CD4-positive, alpha-beta T cell (primary cell): ENCODE results near the gene SYTL5. TPM values are rescaled to one million over a fixed set of nuclear protein-coding genes. Genes with fewer than 3 reads are reported as not detected.

Source experiments
- ATAC-seq: fragments of 200-7000 bp; cut with Tn5 transposase; one replicate; pipeline ENCODE4 v1.10.0; 2022; ENCODE audit warnings: mild to moderate bottlenecking; ENCODE audit not compliant: poor library complexity
- CTCF ChIA-PET: fragments of 350-600 bp; sonication (Branson Sonifier 250); formaldehyde crosslinking; loops from one replicate; lab custom pipeline; 2021; ENCODE audit warnings: antibody characterized with exemption, inconsistent platforms; lab: Charles Lee
- POLR2A ChIA-PET: fragments of 350-600 bp; sonication (Branson Sonifier 250); formaldehyde crosslinking; loops from one replicate; lab custom pipeline; 2021; ENCODE audit warnings: antibody characterized with exemption, inconsistent platforms; lab: Charles Lee
- DNase-seq, 14 experiments: peaks; one replicate each; pipeline ENCODE4 v3.0.0-alpha.2; 2013 to 2020; ENCODE audit warnings: mixed read lengths in 2 of 14
- H3K27ac ChIP-seq, 2 donors: one replicate each; pipeline versions ENCODE4 v1.5.1 to v1.7.0; 2013; ENCODE audit warnings: low read length in 2 of 2, low read depth in 1 of 2, mild to moderate bottlenecking in 1 of 2
- H3K27me3 ChIP-seq, 2 experiments: 1 replicate in 1 of 2; 2 replicates in 1 of 2; pipeline versions ENCODE4 v1.6.1 to v1.7.0; 2013; ENCODE audit warnings: low read length in 2 of 2, control low read depth in 1 of 2, mild to moderate bottlenecking in 1 of 2, moderate library complexity in 1 of 2; ENCODE audit not compliant: insufficient read depth in 2 of 2, control insufficient read depth in 1 of 2
- H3K36me3 ChIP-seq: one replicate; pipeline ENCODE4 v1.6.1; 2013; ENCODE audit warnings: low read length, control low read depth; ENCODE audit not compliant: insufficient read depth
- H3K4me1 ChIP-seq: one replicate; pipeline ENCODE4 v1.6.1; 2013; ENCODE audit warnings: low read length, control low read depth; ENCODE audit not compliant: insufficient read depth
- H3K4me3 ChIP-seq: one replicate; pipeline ENCODE4 v1.5.1; 2013; ENCODE audit warnings: mild to moderate bottlenecking, low read length, moderate library complexity
- H3K9me3 ChIP-seq, 2 experiments: 1 replicate in 1 of 2; 2 replicates in 1 of 2; pipeline versions ENCODE4 v1.6.1 to v1.7.0; 2013; ENCODE audit warnings: low read length in 2 of 2, mild to moderate bottlenecking in 2 of 2, control low read depth in 1 of 2, moderate library complexity in 1 of 2; ENCODE audit not compliant: control insufficient read depth in 1 of 2, insufficient read depth in 1 of 2
- H3K27ac Mint-ChIP-seq: one replicate; pipeline ENCODE4 v1.8.0; 2020; ENCODE audit warnings: mixed read lengths
- H3K27me3 Mint-ChIP-seq: one replicate; pipeline ENCODE4 v1.8.0; 2021; ENCODE audit warnings: mixed read lengths
- H3K36me3 Mint-ChIP-seq: one replicate; pipeline ENCODE4 v1.8.0; 2021; ENCODE audit warnings: low read depth, mixed read lengths
- H3K4me1 Mint-ChIP-seq: one replicate; pipeline ENCODE4 v1.8.0; 2021; ENCODE audit warnings: low read depth, mixed read lengths
- H3K4me3 Mint-ChIP-seq: one replicate; pipeline ENCODE4 v1.8.0; 2020; ENCODE audit warnings: mild to moderate bottlenecking, mixed read lengths
- H3K9me3 Mint-ChIP-seq: one replicate; pipeline ENCODE4 v1.8.0; 2020; ENCODE audit warnings: mixed read lengths
- intact Hi-C, 2 experiments: fragments of 100-400 bp; cut with DNase I in 1 of 2; cut with micrococcal nuclease in 1 of 2; formaldehyde crosslinking; loops; one replicate each; pipeline versions ENCODE4 v1.15.1 to v1.9.0; 2023 to 2025; cut with DNase I, micrococcal nuclease
- total RNA-seq, 174 experiments: library from RNA in 2 of 174; stranded (reverse) in 2 of 174; gene quantifications; one replicate each; pipeline ENCODE4 v1.2.3 and lab custom pipeline; 2021 to 2026
- TF ChIP-seq, protein P1 (sequence below): fragments of 200-600 bp; IDR thresholded peaks from one replicate; pipeline ENCODE4 v1.8.0; 2022; ENCODE audit warnings: antibody characterized with exemption, mild to moderate bottlenecking

SYTL5 gene
- total RNA-seq, 2 experiments from 2014 or later: not detected

DNA sequence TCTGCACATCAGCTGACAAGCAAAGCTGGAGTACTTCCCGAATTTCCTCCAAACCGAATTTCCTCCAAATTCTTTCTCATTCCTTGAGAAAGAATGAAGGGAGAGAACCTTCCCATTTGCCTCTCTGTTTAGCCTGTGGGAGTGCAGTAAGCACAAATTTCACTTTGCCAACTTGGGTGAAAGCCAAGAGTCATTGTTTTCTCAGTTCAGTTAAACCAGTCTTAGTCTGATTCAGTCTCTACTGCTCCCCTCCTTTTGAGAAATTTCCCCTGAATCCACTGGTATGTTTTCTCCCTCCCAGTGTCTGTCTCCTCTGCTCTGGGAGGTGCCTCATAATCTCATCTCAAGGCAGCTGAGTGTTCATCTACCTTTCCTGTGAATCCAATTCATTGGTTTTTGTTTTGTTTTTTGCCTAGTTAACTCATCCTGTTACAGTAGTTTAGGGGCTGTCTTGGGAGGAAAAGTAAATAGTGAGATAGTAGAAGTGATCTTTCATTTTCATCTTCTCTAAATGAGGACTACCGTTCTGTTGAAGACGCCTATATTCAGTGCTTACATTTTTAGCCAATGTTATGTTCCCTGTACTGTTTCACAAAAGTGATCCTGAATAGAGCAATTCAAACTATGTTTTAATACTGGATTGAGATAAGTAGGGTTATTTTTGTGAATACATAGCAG lies 49.0 kb downstream of the SYTL5 start:
- no peaks in the 10 kb centered on the region for H3K9me3 Mint-ChIP-seq
- no peak overlapping the region for H3K27ac Mint-ChIP-seq
- Histone ChIP-seq H3K36me3 (no peaks in the 10 kb centered on the region), H3K4me1 (no peaks in the 10 kb centered on the region), H3K27ac (no peak overlapping the region), H3K27me3 (no peaks in the 10 kb centered on the region), H3K4me3 (no peak overlapping the region), H3K9me3 (no peaks in the 10 kb centered on the region)
- no peak for DNase-seq
- ATAC-seq: no peak
- TF ChIP-seq, protein P1, sequence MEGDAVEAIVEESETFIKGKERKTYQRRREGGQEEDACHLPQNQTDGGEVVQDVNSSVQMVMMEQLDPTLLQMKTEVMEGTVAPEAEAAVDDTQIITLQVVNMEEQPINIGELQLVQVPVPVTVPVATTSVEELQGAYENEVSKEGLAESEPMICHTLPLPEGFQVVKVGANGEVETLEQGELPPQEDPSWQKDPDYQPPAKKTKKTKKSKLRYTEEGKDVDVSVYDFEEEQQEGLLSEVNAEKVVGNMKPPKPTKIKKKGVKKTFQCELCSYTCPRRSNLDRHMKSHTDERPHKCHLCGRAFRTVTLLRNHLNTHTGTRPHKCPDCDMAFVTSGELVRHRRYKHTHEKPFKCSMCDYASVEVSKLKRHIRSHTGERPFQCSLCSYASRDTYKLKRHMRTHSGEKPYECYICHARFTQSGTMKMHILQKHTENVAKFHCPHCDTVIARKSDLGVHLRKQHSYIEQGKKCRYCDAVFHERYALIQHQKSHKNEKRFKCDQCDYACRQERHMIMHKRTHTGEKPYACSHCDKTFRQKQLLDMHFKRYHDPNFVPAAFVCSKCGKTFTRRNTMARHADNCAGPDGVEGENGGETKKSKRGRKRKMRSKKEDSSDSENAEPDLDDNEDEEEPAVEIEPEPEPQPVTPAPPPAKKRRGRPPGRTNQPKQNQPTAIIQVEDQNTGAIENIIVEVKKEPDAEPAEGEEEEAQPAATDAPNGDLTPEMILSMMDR: no peak
- H3K4me1 Mint-ChIP-seq: no peaks in the 10 kb centered on the region
- no peaks in the 10 kb centered on the region for H3K27me3 Mint-ChIP-seq
- no peaks in the 10 kb centered on the region for H3K36me3 Mint-ChIP-seq
- no peak overlapping the region for H3K4me3 Mint-ChIP-seq
- ChIA-PET POLR2A (no interaction called here), CTCF (no interaction called here)
- intact Hi-C loops: no loop called here

DNA sequence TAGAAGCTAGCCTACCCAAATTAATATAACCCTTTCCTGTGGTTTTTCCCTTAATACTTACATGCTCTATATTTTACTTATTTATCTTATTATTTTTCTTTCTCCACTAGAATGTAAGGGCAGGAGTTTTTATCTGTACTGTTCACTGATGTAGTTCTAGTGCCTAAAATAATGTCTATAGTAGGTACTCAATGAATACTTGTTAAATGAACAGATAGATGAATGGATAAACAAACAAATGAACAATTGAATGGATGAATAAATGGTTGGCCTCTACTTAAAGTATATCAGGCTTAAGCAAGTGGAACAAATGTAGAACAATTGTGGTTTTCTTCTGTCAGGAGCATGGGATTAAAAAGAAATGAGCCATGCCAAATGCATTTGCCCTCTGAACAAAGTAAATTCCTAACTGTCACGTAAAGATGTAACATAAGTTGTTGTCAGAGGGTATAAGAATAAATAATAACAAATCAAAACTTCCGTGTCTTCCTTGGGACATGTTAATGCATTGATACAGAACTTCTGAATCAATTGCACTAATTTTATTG lies 54.1 kb downstream of the SYTL5 start:
- no peaks in the 10 kb centered on the region for H3K9me3 ChIP-seq
- H3K36me3 Mint-ChIP-seq: no peaks in the 10 kb centered on the region
- ChIA-PET POLR2A (no interaction called here), CTCF (interaction anchor here (0.6 kb wide), 1 partner anchor 94 kb away, joined by 3 read pairs; no protein-coding TSS in a partner anchor)
- no peak overlapping the region for H3K27ac Mint-ChIP-seq
- H3K4me3 ChIP-seq: no peak overlapping the region
- H3K27me3 Mint-ChIP-seq: peaks cover 3% of the 10 kb centered on the region
- H3K4me3 Mint-ChIP-seq: no peak overlapping the region
- TF ChIP-seq, protein P1: no peak
- no peak for ATAC-seq
- intact Hi-C loops: no loop called here
- H3K4me1 Mint-ChIP-seq: no peaks in the 10 kb centered on the region
- no peaks in the 10 kb centered on the region for H3K4me1 ChIP-seq
- H3K27me3 ChIP-seq: no peaks in the 10 kb centered on the region
- H3K27ac ChIP-seq: no peak overlapping the region
- H3K9me3 Mint-ChIP-seq: no peaks in the 10 kb centered on the region
- H3K36me3 ChIP-seq: no peaks in the 10 kb centered on the region
- no peak for DNase-seq

DNA sequence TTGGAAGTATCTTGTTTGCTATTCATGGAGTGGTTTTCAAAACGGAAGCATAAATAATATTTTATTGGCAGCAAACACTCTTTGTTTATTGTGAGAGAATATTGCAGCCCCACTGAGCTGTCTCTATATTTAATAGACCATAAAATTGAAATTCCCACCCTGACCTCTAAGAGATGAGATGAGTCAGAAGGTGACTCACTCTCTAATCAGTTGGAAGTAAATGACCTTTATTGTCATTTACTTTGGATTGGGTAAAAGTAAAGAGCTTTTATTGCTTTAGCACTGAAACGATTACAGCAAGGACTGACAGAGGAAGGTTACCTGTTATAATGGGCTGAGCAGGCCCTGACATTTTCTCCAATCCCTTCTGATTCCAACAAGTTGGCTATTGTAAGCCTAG lies 55.0 kb downstream of the SYTL5 start:
- H3K36me3 Mint-ChIP-seq: no peaks in the 10 kb centered on the region

More for the DNA sequence above, 55.0 kb downstream of the SYTL5 start:
- ATAC-seq: no peak
- intact Hi-C loops: no loop called here
- Histone ChIP-seq H3K27ac (no peak overlapping the region), H3K27me3 (no peaks in the 10 kb centered on the region), H3K4me1 (no peaks in the 10 kb centered on the region), H3K36me3 (no peaks in the 10 kb centered on the region), H3K4me3 (no peak overlapping the region), H3K9me3 (no peaks in the 10 kb centered on the region)
- TF ChIP-seq, protein P1: no peak
- Mint-ChIP-seq H3K4me1 (no peaks in the 10 kb centered on the region), H3K27me3 (peaks cover 3% of the 10 kb centered on the region), H3K4me3 (no peak overlapping the region), H3K27ac (no peak overlapping the region), H3K9me3 (no peaks in the 10 kb centered on the region)
- DNase-seq: no peak
- POLR2A ChIA-PET: no interaction called here
- CTCF ChIA-PET: no interaction called here
